GM13977 (cell line): Measurements from ENCODE around the gene METTL24.

ENCODE experiments used
- DNase-seq: peaks from one replicate; pipeline ENCODE4 v3.0.0; 2012; ENCODE audit warnings: low spot score
- CTCF ChIP-seq: IDR thresholded peaks from 2 replicates; pipeline ENCODE4 v1.5.1; 2012; ENCODE audit warnings: mild to moderate bottlenecking, control low read depth; ENCODE audit not compliant: insufficient read depth; ENCODE audit errors: extremely low read depth, missing control alignments
- in situ Hi-C: fragments of 300-500 bp; cut with MboI; formaldehyde crosslinking; loops from one replicate; pipeline ENCODE4 v1.12.0; 2022; ENCODE audit warnings: low sequenced_read_pairs, low pct_unique_long_range_greater_than_20kb, mixed read lengths, inconsistent platforms; ENCODE audit not compliant: unreplicated experiment

METTL24 gene

GRCh38 chr6:110298916-110299315, 59.2 kb downstream of the METTL24 start:
- TF ChIP-seq CTCF, result no peak
- in situ Hi-C loops, result no loop called here
- no peak for DNase-seq

- DNase-seq, result no peak
- TF ChIP-seq CTCF, result no peak
- in situ Hi-C loops, result no loop called here
Observed at GRCh38 chr6:110298411-110298810, 59.7 kb downstream of the METTL24 start.

- DNase-seq, result no peak
- in situ Hi-C loops, result no loop called here
- no peak for TF ChIP-seq CTCF
Observed at GRCh38 chr6:110296241-110297025, 61.7 kb downstream of the METTL24 start.

- in situ Hi-C loops, result no loop called here
- DNase-seq, result no peak
Observed at GRCh38 chr6:110295451-110296165, 62.5 kb downstream of the METTL24 start.

GRCh38 chr6:110287462-110288341, 70.4 kb downstream of the METTL24 start:
- in situ Hi-C loops, result no loop called here
- no peak for DNase-seq

More at GRCh38 chr6:110295451-110296165, 62.5 kb downstream of the METTL24 start:
- no peak for TF ChIP-seq CTCF

More at GRCh38 chr6:110287462-110288341, 70.4 kb downstream of the METTL24 start:
- TF ChIP-seq CTCF, result no peak
